Activated naive CD8-positive, alpha-beta T cell treated with anti-CD3 and anti-CD28 coated beads, Interleukin-2, amount 10 ng/mL, durations not matched to agents 7 days and 5 days (primary cell): Measurements from ENCODE around the gene TBC1D2B. TPM values are rescaled to one million over a fixed set of nuclear protein-coding genes. Genes with fewer than 3 reads are reported as not detected.

Experiments used
- ATAC-seq: fragments of 150-1000 bp; cut with Tn5 transposase; one replicate; pipeline ENCODE4 v1.10.0; 2021; ENCODE audit warnings: low read depth, moderate library complexity
- POLR2A ChIA-PET: fragments of 350-600 bp; sonication (Branson Sonifier 250); formaldehyde crosslinking; loops from one replicate; lab custom pipeline; 2021; ENCODE audit warnings: antibody characterized with exemption; lab: Charles Lee
- DNase-seq: peaks from one replicate; pipeline ENCODE4 v3.0.0; 2021
- H3K27ac Mint-ChIP-seq: one replicate; pipeline ENCODE4 v1.8.0; 2022; ENCODE audit warnings: mild to moderate bottlenecking, mixed read lengths
- H3K27me3 Mint-ChIP-seq: one replicate; pipeline ENCODE4 v1.8.0; 2022; ENCODE audit warnings: mild to moderate bottlenecking, moderate library complexity, mixed read lengths
- H3K36me3 Mint-ChIP-seq: one replicate; pipeline ENCODE4 v1.8.0; 2021; ENCODE audit warnings: mild to moderate bottlenecking, mixed read lengths
- H3K4me1 Mint-ChIP-seq: one replicate; pipeline ENCODE4 v1.8.0; 2021; ENCODE audit warnings: mixed read lengths
- H3K4me3 Mint-ChIP-seq: one replicate; pipeline ENCODE4 v1.8.0; 2022; ENCODE audit warnings: mild to moderate bottlenecking, moderate library complexity, mixed read lengths
- H3K9me3 Mint-ChIP-seq: one replicate; pipeline ENCODE4 v1.8.0; 2021; ENCODE audit warnings: mixed read lengths
- total RNA-seq, 2 experiments: library from RNA; stranded (reverse); gene quantifications; one replicate each; pipeline ENCODE4 v1.2.3, GENCODE V29; 2021

TBC1D2B gene
- total RNA-seq, 2 experiments from 2014 or later = 123 to 125 TPM

- H3K4me3 Mint-ChIP-seq = no peak overlapping the region
- DNase-seq (no peak), ATAC-seq (no peak)
- H3K27me3 Mint-ChIP-seq = no peaks in the 10 kb centered on the region
- POLR2A ChIA-PET = interaction anchor here (0.6 to 4.3 kb wide), 3 partner anchors 10 to 14 kb away, joined by 3 to 31 read pairs (median 6); no protein-coding TSS in a partner anchor
- peaks cover 9% of the 10 kb centered on the region for H3K36me3 Mint-ChIP-seq
- peaks cover 47% of the 10 kb centered on the region for H3K4me1 Mint-ChIP-seq
- H3K9me3 Mint-ChIP-seq = peaks cover 4% of the 10 kb centered on the region
- no peak overlapping the region for H3K27ac Mint-ChIP-seq
Observed at GRCh38 chr15:78090422-78091063, 13.0 kb upstream of the TBC1D2B start.

GRCh38 chr15:78088773-78089080 lies 11.2 kb upstream of the TBC1D2B start:
- Mint-ChIP-seq H3K4me3 (no peak overlapping the region), H3K27me3 (no peaks in the 10 kb centered on the region), H3K27ac (no peak overlapping the region), H3K9me3 (peaks cover 4% of the 10 kb centered on the region), H3K4me1 (peaks cover 48% of the 10 kb centered on the region), H3K36me3 (peaks cover 9% of the 10 kb centered on the region)
- no peak for ATAC-seq
- no peak for DNase-seq
- POLR2A ChIA-PET = interaction anchor here (1.3 to 1.4 kb wide), 2 partner anchors 9 to 17 kb away, joined by 3 to 4 read pairs; no protein-coding TSS in a partner anchor

GRCh38 chr15:78087951-78088772 lies 10.7 kb upstream of the TBC1D2B start:
- no peaks in the 10 kb centered on the region for H3K27me3 Mint-ChIP-seq
- POLR2A ChIA-PET = interaction anchor here (1.3 to 1.4 kb wide), 2 partner anchors 9 to 17 kb away, joined by 3 to 4 read pairs; no protein-coding TSS in a partner anchor
- peaks cover 4% of the 10 kb centered on the region for H3K9me3 Mint-ChIP-seq
- no peak overlapping the region for H3K4me3 Mint-ChIP-seq
- ATAC-seq (no peak), DNase-seq (peak; percentile 6)
- peaks cover 9% of the 10 kb centered on the region for H3K36me3 Mint-ChIP-seq
- peaks cover 48% of the 10 kb centered on the region for H3K4me1 Mint-ChIP-seq
- H3K27ac Mint-ChIP-seq = no peak overlapping the region

- DNase-seq (no peak), ATAC-seq (no peak)
- Mint-ChIP-seq H3K27me3 (no peaks in the 10 kb centered on the region), H3K4me1 (peaks cover 35% of the 10 kb centered on the region), H3K4me3 (no peak overlapping the region), H3K9me3 (peaks cover 3% of the 10 kb centered on the region), H3K36me3 (peaks cover 4% of the 10 kb centered on the region), H3K27ac (no peak overlapping the region)
- POLR2A ChIA-PET = interaction anchor here (1.4 kb wide), 1 partner anchor 13 kb away, joined by 6 read pairs; no protein-coding TSS in a partner anchor
Observed at GRCh38 chr15:78085928-78086327, 8.4 kb upstream of the TBC1D2B start.

GRCh38 chr15:78084449-78084750 lies 6.9 kb upstream of the TBC1D2B start:
- POLR2A ChIA-PET = interaction anchor here (1.0 to 2.6 kb wide), 4 partner anchors 9 to 35 kb away, joined by 3 to 16 read pairs (median 7); partner anchors contain the start of gene SH2D7
- peak overlapping the region; percentile 74 for H3K27ac Mint-ChIP-seq
- no peak for ATAC-seq

GRCh38 chr15:78083687-78084448 lies 6.4 kb upstream of the TBC1D2B start:
- Mint-ChIP-seq H3K36me3 (no peaks in the 10 kb centered on the region), H3K9me3 (no peaks in the 10 kb centered on the region), H3K27ac (peak overlapping the region; percentile 74), H3K4me3 (peak overlapping the region; percentile 41), H3K4me1 (peaks cover 34% of the 10 kb centered on the region), H3K27me3 (no peaks in the 10 kb centered on the region)
- ATAC-seq (peak; percentile 97), DNase-seq (no peak)
- POLR2A ChIA-PET = interaction anchor here (1.0 to 2.6 kb wide), 4 partner anchors 9 to 34 kb away, joined by 3 to 16 read pairs (median 7); partner anchors contain the start of gene SH2D7

More at GRCh38 chr15:78084449-78084750, 6.9 kb upstream of the TBC1D2B start:
- no peaks in the 10 kb centered on the region for H3K36me3 Mint-ChIP-seq
- no peaks in the 10 kb centered on the region for H3K27me3 Mint-ChIP-seq
- H3K9me3 Mint-ChIP-seq = no peaks in the 10 kb centered on the region
- no peak for DNase-seq
- no peak overlapping the region for H3K4me3 Mint-ChIP-seq
- H3K4me1 Mint-ChIP-seq = peaks cover 34% of the 10 kb centered on the region

GRCh38 chr15:78083186-78083585 lies 5.7 kb upstream of the TBC1D2B start:
- H3K4me3 Mint-ChIP-seq = peak overlapping the region; percentile 3

GRCh38 chr15:78082743-78083110 lies 5.2 kb upstream of the TBC1D2B start:
- Mint-ChIP-seq H3K27ac (peak overlapping the region; percentile 74), H3K27me3 (no peaks in the 10 kb centered on the region), H3K9me3 (no peaks in the 10 kb centered on the region), H3K4me3 (no peak overlapping the region), H3K36me3 (no peaks in the 10 kb centered on the region), H3K4me1 (peaks cover 34% of the 10 kb centered on the region)
- ATAC-seq (no peak), DNase-seq (no peak)
- POLR2A ChIA-PET = interaction anchor here (2.6 kb wide), 1 partner anchor 21 kb away, joined by 16 read pairs; no protein-coding TSS in a partner anchor

More at GRCh38 chr15:78083186-78083585, 5.7 kb upstream of the TBC1D2B start:
- ATAC-seq = no peak
- H3K9me3 Mint-ChIP-seq = no peaks in the 10 kb centered on the region
- POLR2A ChIA-PET = interaction anchor here (1.0 to 2.6 kb wide), 3 partner anchors 10 to 21 kb away, joined by 3 to 16 read pairs (median 9); partner anchors contain the start of gene SH2D7
- H3K36me3 Mint-ChIP-seq = no peaks in the 10 kb centered on the region
- H3K4me1 Mint-ChIP-seq = peaks cover 35% of the 10 kb centered on the region
- H3K27ac Mint-ChIP-seq = peak overlapping the region; percentile 74
- no peak for DNase-seq
- no peaks in the 10 kb centered on the region for H3K27me3 Mint-ChIP-seq

GRCh38 chr15:78082106-78082742 lies 4.7 kb upstream of the TBC1D2B start:
- no peaks in the 10 kb centered on the region for H3K36me3 Mint-ChIP-seq
- no peak overlapping the region for H3K4me3 Mint-ChIP-seq
- ATAC-seq (no peak), DNase-seq (no peak)
- peak overlapping the region; percentile 61 for H3K27ac Mint-ChIP-seq
- H3K9me3 Mint-ChIP-seq = no peaks in the 10 kb centered on the region
- POLR2A ChIA-PET = interaction anchor here (2.6 kb wide), 1 partner anchor 22 kb away, joined by 16 read pairs; no protein-coding TSS in a partner anchor
- peaks cover 33% of the 10 kb centered on the region for H3K4me1 Mint-ChIP-seq
- no peaks in the 10 kb centered on the region for H3K27me3 Mint-ChIP-seq

- Mint-ChIP-seq H3K9me3 (no peaks in the 10 kb centered on the region), H3K36me3 (peaks cover 14% of the 10 kb centered on the region), H3K27me3 (no peaks in the 10 kb centered on the region), H3K4me1 (peaks cover 36% of the 10 kb centered on the region), H3K27ac (no peak overlapping the region), H3K4me3 (no peak overlapping the region)
- ATAC-seq (no peak), DNase-seq (no peak)
- POLR2A ChIA-PET = interaction anchor here (0.7 to 1.4 kb wide), 4 partner anchors 9 to 22 kb away, joined by 3 read pairs; no protein-coding TSS in a partner anchor
Observed at GRCh38 chr15:78080088-78080460, 2.6 kb upstream of the TBC1D2B start.

GRCh38 chr15:78079298-78080087 lies 2.0 kb upstream of the TBC1D2B start:
- Mint-ChIP-seq H3K4me3 (no peak overlapping the region), H3K36me3 (peaks cover 17% of the 10 kb centered on the region), H3K4me1 (peaks cover 36% of the 10 kb centered on the region), H3K27me3 (no peaks in the 10 kb centered on the region), H3K9me3 (no peaks in the 10 kb centered on the region), H3K27ac (no peak overlapping the region)
- DNase-seq = no peak
- POLR2A ChIA-PET = interaction anchor here (1.1 to 1.4 kb wide), 3 partner anchors 9 to 23 kb away, joined by 3 read pairs; no protein-coding TSS in a partner anchor
- ATAC-seq = no peak

- peak overlapping the region; percentile 82 for H3K27ac Mint-ChIP-seq
- H3K4me1 Mint-ChIP-seq = peaks cover 31% of the 10 kb centered on the region
- no peaks in the 10 kb centered on the region for H3K27me3 Mint-ChIP-seq
- POLR2A ChIA-PET = interaction anchor here (0.7 to 2.2 kb wide), 5 partner anchors 9 to 28 kb away, joined by 3 to 8 read pairs (median 3); no protein-coding TSS in a partner anchor
- H3K36me3 Mint-ChIP-seq = peaks cover 21% of the 10 kb centered on the region
- no peak for DNase-seq
- no peaks in the 10 kb centered on the region for H3K9me3 Mint-ChIP-seq
- ATAC-seq = peak; percentile 14
- H3K4me3 Mint-ChIP-seq = peak overlapping the region; percentile 81
Observed at GRCh38 chr15:78077871-78078210, 330 bp upstream of the TBC1D2B start.
